ENCODE data around the gene CAPN13. TPM values are rescaled to one million over a fixed set of nuclear protein-coding genes. Genes with fewer than 3 reads are reported as not detected.

The CAPN13 gene
- total and polyA plus RNA-seq, 10 of the 15 experiments (the other 5 are each of a cell fraction or from before 2014, with no cell fraction given) = 0.03 to 0.10 (median 0.06) TPM; not detected in 7

DNA sequence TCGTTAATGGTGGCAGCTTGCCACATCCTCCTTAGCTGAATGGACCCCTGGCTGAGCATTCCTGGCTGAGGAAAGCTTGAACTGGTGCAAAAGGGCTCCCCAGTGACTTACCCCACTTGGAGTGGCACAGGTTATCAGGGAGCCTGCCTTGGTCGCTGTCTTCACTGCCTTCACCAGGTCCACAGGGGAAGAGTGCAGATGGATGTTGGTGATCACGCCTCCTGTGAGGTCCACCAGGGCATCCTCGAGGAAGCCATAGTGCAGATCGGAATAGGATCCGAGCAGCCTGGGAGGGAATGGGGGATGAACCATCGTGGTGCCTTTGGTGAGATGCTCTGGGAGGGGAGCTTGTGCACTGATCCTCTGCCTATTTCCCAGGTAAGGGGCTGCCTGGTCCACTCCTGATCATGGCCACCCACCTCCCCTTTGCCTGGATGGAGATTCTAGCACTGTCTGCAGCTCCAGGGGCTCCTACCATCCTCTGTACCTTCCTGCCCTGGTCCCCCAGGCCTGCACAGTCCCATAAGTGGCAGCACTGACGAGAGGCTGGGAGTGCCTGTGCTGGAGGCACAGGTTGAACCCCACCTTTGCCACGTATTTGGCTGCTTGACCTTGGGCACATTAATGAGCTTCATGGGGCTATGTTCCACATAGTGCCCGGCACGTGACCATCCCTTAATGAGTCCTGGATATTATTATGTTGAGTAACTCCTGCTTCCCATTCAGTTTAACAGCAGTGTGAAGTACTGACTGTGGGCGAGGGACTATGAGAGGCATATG, 43.0 kb downstream of the CAPN13 start:
- Histone ChIP-seq H3K27ac (ENCODE audit: control insufficient read depth, insufficient read depth) (no peak overlapping the region), H3K27me3 (replicated peaks in 1 of 2; ENCODE audit: control insufficient read depth in 2 of 2, insufficient read depth in 2 of 2, low read length in 1 of 2) (peaks cover 0 to 4% of the 10 kb centered on the region in 2 experiments; a peak in 3 of 4 replicates), H3K4me3 (no peak overlapping the region), H2AFZ (ENCODE audit: control insufficient read depth, low read depth, low read length) (no peak overlapping the region), H3K79me2 (ENCODE audit: control insufficient read depth, insufficient read depth, low read length) (no peaks in the 10 kb centered on the region), H3K9me3 (replicated peaks; ENCODE audit: control insufficient read depth, insufficient read depth, low read length) (no peaks in the 10 kb centered on the region), H3K9ac (ENCODE audit: control insufficient read depth, insufficient read depth, low read length) (no peak overlapping the region), H3K36me3 (ENCODE audit: control insufficient read depth in 2 of 2, insufficient read depth in 2 of 2, low read length in 1 of 2) (no peaks in the 10 kb centered on the region), H3K4me1 (ENCODE audit: control insufficient read depth, insufficient read depth, low read length) (no peaks in the 10 kb centered on the region), H3K4me2 (ENCODE audit: control insufficient read depth, insufficient read depth) (no peak overlapping the region), H4K20me1 (ENCODE audit: control insufficient read depth, insufficient read depth) (no peaks in the 10 kb centered on the region)
- 10% methylated on average over 12 of the region's 12 CpGs for WGBS (ENCODE audit: insufficient coverage, insufficient replicate concordance, low lambda C conversion rate, missing lambda C conversion rate)
- ATAC-seq (no peak), DNase-seq (ENCODE audit: low read depth, low spot score) (no peak), FAIRE-seq (no peak)
- CTCF ChIA-PET = no interaction called here
- no peak for TF ChIP-seq NFYB (IDR thresholded peaks at IDR 0.05; ENCODE audit: insufficient read depth, low read depth, low read length)
- no peak for TF ChIP-seq JUND (IDR thresholded peaks at IDR 0.05; ENCODE audit: low read depth, low read length)
- TF ChIP-seq RCOR1 (conservative IDR thresholded peaks at IDR 0.05; ENCODE audit: low read depth, low read length) = no peak
- no peak for TF ChIP-seq HDAC2 (IDR thresholded peaks at IDR 0.05)
- no peak for TF ChIP-seq FOS (IDR thresholded peaks at IDR 0.05; ENCODE audit: borderline replicate concordance, extremely low read depth, insufficient read length)
- no peak for TF ChIP-seq CBX5 (IDR thresholded peaks at IDR 0.05; ENCODE audit: low read depth)
- no peak for TF ChIP-seq MEF2B (IDR thresholded peaks at IDR 0.05; ENCODE audit: partially characterized antibody, poor library complexity, severe bottlenecking)
- TF ChIP-seq, protein P1, sequence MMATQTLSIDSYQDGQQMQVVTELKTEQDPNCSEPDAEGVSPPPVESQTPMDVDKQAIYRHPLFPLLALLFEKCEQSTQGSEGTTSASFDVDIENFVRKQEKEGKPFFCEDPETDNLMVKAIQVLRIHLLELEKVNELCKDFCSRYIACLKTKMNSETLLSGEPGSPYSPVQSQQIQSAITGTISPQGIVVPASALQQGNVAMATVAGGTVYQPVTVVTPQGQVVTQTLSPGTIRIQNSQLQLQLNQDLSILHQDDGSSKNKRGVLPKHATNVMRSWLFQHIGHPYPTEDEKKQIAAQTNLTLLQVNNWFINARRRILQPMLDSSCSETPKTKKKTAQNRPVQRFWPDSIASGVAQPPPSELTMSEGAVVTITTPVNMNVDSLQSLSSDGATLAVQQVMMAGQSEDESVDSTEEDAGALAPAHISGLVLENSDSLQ (IDR thresholded peaks at IDR 0.05) = no peak
- no peak for TF ChIP-seq BHLHE40 (IDR thresholded peaks at IDR 0.05; ENCODE audit: borderline replicate concordance in 1 of 2, low read depth in 2 of 2, low read length in 1 of 2)
- TF ChIP-seq, protein P2, sequence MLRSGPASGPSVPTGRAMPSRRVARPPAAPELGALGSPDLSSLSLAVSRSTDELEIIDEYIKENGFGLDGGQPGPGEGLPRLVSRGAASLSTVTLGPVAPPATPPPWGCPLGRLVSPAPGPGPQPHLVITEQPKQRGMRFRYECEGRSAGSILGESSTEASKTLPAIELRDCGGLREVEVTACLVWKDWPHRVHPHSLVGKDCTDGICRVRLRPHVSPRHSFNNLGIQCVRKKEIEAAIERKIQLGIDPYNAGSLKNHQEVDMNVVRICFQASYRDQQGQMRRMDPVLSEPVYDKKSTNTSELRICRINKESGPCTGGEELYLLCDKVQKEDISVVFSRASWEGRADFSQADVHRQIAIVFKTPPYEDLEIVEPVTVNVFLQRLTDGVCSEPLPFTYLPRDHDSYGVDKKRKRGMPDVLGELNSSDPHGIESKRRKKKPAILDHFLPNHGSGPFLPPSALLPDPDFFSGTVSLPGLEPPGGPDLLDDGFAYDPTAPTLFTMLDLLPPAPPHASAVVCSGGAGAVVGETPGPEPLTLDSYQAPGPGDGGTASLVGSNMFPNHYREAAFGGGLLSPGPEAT (IDR thresholded peaks at IDR 0.05; ENCODE audit: low read depth) = no peak
- TF ChIP-seq BMI1 (IDR thresholded peaks at IDR 0.05; ENCODE audit: borderline replicate concordance) = no peak
- TF ChIP-seq ZNF274 (IDR thresholded peaks at IDR 0.05; ENCODE audit: insufficient read depth, insufficient read length) = no peak
- TF ChIP-seq SKIL (IDR thresholded peaks at IDR 0.05; ENCODE audit: low read depth, poor library complexity, severe bottlenecking) = no peak
- TF ChIP-seq NFYA (IDR thresholded peaks at IDR 0.05; ENCODE audit: borderline replicate concordance, low read depth, low read length) = no peak
- TF ChIP-seq, protein P3, sequence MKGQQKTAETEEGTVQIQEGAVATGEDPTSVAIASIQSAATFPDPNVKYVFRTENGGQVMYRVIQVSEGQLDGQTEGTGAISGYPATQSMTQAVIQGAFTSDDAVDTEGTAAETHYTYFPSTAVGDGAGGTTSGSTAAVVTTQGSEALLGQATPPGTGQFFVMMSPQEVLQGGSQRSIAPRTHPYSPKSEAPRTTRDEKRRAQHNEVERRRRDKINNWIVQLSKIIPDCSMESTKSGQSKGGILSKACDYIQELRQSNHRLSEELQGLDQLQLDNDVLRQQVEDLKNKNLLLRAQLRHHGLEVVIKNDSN (IDR thresholded peaks at IDR 0.05; ENCODE audit: borderline replicate concordance, extremely low read length, insufficient read depth, low read depth, low read length) = no peak
- BruUV-seq (replicated peaks) = no TSS peak
- POLR2A ChIA-PET = no interaction called here
- RAD21 ChIA-PET (ENCODE audit: unreplicated experiment) = interaction anchor here (0.7 kb wide), 1 partner anchor 50 kb away, joined by 3 read pairs; no protein-coding TSS in a partner anchor
- in situ Hi-C loops (cut with MboI) (no loop called here), intact Hi-C loops (cut with micrococcal nuclease; ENCODE audit: unreplicated experiment) (no loop called here)
- SMC1A ChIA-PET (ENCODE audit: uncharacterized antibody, unreplicated experiment) = interaction anchor here (0.7 kb wide), 1 partner anchor 28 kb away, joined by 3 read pairs; no protein-coding TSS in a partner anchor

Measured in GM12878 (cell line).